K562 (cell line): ENCODE data around the gene PRELID3B.

Experiments used
- CBX2 ChIP-seq: fragments of 200-600 bp; sonication (generic); IDR thresholded peaks from one replicate; pipeline ENCODE4 v1.6.1; 2012; ENCODE audit warnings: mild to moderate bottlenecking, low read length, inconsistent platforms; ENCODE audit not compliant: insufficient read depth, poor library complexity, severe bottlenecking
- E2F1 ChIP-seq: sonication (generic); formaldehyde crosslinking; IDR thresholded peaks from 2 replicates; pipeline ENCODE4 v1.8.1; 2023; ENCODE audit warnings: mild to moderate bottlenecking, missing genetic modification reagents, moderate library complexity
- ELK1 ChIP-seq: sonication (generic); formaldehyde crosslinking; IDR thresholded peaks from 2 replicates; pipeline ENCODE4 v1.8.1; 2022; ENCODE audit warnings: missing genetic modification reagents
- HMGXB4 ChIP-seq: sonication (generic); formaldehyde crosslinking; IDR thresholded peaks from 2 replicates; pipeline ENCODE4 v1.8.1; 2023; ENCODE audit warnings: mild to moderate bottlenecking, missing genetic modification reagents
- MTA1 ChIP-seq: fragments of 450-650 bp; IDR thresholded peaks from 2 replicates; pipeline ENCODE4 v1.6.1; 2017; ENCODE audit warnings: borderline replicate concordance
- TRIM28 ChIP-seq: fragments of 450-650 bp; IDR thresholded peaks from 2 replicates; pipeline ENCODE4 v1.6.1; 2017
- YY1 ChIP-seq, 3 experiments: IDR thresholded peaks; 2 replicates each; pipeline ENCODE4 v1.6.1; 2011; ENCODE audit warnings: low read length in 2 of 3, mild to moderate bottlenecking in 2 of 3, moderate library complexity in 2 of 3, borderline replicate concordance in 1 of 3, control low read depth in 1 of 3, low read depth in 1 of 3; ENCODE audit not compliant: insufficient read depth in 3 of 3, insufficient replicate concordance in 2 of 3, control insufficient read depth in 1 of 3, insufficient read length in 1 of 3; ENCODE audit errors: extremely low read depth in 1 of 3
- ZBTB49 ChIP-seq: sonication (generic); formaldehyde crosslinking; IDR thresholded peaks from 2 replicates; pipeline ENCODE4 v1.8.0; 2022; ENCODE audit warnings: missing genetic modification reagents, mild to moderate bottlenecking, borderline replicate concordance

- TF ChIP-seq TRIM28 (no peak), E2F1 (CRISPR knock-in tag) (no peak), ZBTB49 (CRISPR knock-in tag) (no peak), HMGXB4 (CRISPR knock-in tag) (no peak), ELK1 (CRISPR knock-in tag) (no peak), YY1 (IDR thresholded peaks at IDR 0.05; ENCODE audit: borderline replicate concordance in 1 of 3, control insufficient read depth in 1 of 3, extremely low read depth in 1 of 3, insufficient read depth in 3 of 3, insufficient read length in 1 of 3, insufficient replicate concordance in 2 of 3, low read depth in 1 of 3, low read length in 2 of 3) (no peak), MTA1 (no peak), CBX2 (no peak)
These were observed 31.0 kb upstream of the PRELID3B start for GRCh38 chr20:59073582-59073981.
